ENCODE results near the gene PRPF31.

GRCh38 chr19:54178581-54179261 lies 63.2 kb downstream of the PRPF31 start:
- TF ChIP-seq POLR2A (IDR thresholded peaks at IDR 0.05) = no peak
- TF ChIP-seq CTCF (IDR thresholded peaks at IDR 0.05) = no peak
